ENCODE measurements around the gene GZMH. TPM values are rescaled to one million over a fixed set of nuclear protein-coding genes. Genes with fewer than 3 reads are reported as not detected.

GZMH gene
- total RNA-seq, 1 experiment from 2014 or later: not detected

DNA sequence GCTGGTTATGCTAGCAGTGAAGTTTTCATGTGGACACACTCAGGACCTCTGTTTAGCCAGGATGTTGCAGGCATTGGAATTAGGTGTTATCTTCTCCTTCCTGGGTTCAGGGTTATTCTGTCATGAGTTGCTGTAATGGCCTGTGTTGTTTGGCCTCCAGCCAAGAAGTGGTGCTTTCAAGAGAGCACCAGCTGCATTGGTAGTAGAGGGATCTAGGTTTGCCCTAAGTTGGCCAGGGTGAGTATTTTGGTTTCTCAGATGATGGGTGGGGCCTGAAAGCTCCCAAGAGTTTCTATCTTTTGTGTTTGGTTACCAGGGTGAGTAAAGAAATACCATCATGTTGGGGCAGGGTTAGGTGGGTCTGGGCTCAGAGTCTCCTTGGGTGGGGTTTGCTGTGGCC, 2.7 kb upstream of the GZMH start:
- intact Hi-C loops (cut with micrococcal nuclease; ENCODE audit: unreplicated experiment): no loop called here
- no peaks in the 10 kb centered on the region for H3K36me3 ChIP-seq (ENCODE audit: control insufficient read depth, insufficient read depth, low read length)
- BruUV-seq (replicated peaks): no TSS peak
- POLR2A ChIA-PET: no interaction called here
- H3K4me1 ChIP-seq (ENCODE audit: control insufficient read depth, insufficient read depth, low read length): no peaks in the 10 kb centered on the region
- no peak overlapping the region for H3K27ac ChIP-seq (ENCODE audit: low read length)
- H3K27me3 ChIP-seq (ENCODE audit: control insufficient read depth, insufficient read depth, low read length): no peaks in the 10 kb centered on the region
- ATAC-seq: no peak
- TF ChIP-seq REST (IDR thresholded peaks at IDR 0.05; ENCODE audit: insufficient read depth in 1 of 2, low read depth in 2 of 2, low read length in 1 of 2) (no peak), SIN3A (IDR thresholded peaks at IDR 0.05; ENCODE audit: borderline replicate concordance, insufficient read depth, low read depth, low read length) (no peak), TCF7L2 (IDR thresholded peaks at IDR 0.05; ENCODE audit: low read depth, low read length) (no peak), POLR2AphosphoS5 (IDR thresholded peaks at IDR 0.05; ENCODE audit: low read depth, low read length) (no peak)
- TF ChIP-seq, protein P1, sequence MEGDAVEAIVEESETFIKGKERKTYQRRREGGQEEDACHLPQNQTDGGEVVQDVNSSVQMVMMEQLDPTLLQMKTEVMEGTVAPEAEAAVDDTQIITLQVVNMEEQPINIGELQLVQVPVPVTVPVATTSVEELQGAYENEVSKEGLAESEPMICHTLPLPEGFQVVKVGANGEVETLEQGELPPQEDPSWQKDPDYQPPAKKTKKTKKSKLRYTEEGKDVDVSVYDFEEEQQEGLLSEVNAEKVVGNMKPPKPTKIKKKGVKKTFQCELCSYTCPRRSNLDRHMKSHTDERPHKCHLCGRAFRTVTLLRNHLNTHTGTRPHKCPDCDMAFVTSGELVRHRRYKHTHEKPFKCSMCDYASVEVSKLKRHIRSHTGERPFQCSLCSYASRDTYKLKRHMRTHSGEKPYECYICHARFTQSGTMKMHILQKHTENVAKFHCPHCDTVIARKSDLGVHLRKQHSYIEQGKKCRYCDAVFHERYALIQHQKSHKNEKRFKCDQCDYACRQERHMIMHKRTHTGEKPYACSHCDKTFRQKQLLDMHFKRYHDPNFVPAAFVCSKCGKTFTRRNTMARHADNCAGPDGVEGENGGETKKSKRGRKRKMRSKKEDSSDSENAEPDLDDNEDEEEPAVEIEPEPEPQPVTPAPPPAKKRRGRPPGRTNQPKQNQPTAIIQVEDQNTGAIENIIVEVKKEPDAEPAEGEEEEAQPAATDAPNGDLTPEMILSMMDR (IDR thresholded peaks at IDR 0.05): no peak
- CTCF ChIA-PET: no interaction called here
- H3K9me3 ChIP-seq (ENCODE audit: control insufficient read depth, insufficient read depth, low read depth, low read length): no peaks in the 10 kb centered on the region
- H3K4me3 ChIP-seq (ENCODE audit: low read depth in 2 of 2, low read length in 2 of 2): no peak overlapping the region
- no peak for DNase-seq (ENCODE audit: low read depth, low spot score)
- in situ Hi-C loops (cut with HindIII; ENCODE audit: low pct_unique_long_range_greater_than_20kb, low sequenced_read_pairs): no loop called here

DNA sequence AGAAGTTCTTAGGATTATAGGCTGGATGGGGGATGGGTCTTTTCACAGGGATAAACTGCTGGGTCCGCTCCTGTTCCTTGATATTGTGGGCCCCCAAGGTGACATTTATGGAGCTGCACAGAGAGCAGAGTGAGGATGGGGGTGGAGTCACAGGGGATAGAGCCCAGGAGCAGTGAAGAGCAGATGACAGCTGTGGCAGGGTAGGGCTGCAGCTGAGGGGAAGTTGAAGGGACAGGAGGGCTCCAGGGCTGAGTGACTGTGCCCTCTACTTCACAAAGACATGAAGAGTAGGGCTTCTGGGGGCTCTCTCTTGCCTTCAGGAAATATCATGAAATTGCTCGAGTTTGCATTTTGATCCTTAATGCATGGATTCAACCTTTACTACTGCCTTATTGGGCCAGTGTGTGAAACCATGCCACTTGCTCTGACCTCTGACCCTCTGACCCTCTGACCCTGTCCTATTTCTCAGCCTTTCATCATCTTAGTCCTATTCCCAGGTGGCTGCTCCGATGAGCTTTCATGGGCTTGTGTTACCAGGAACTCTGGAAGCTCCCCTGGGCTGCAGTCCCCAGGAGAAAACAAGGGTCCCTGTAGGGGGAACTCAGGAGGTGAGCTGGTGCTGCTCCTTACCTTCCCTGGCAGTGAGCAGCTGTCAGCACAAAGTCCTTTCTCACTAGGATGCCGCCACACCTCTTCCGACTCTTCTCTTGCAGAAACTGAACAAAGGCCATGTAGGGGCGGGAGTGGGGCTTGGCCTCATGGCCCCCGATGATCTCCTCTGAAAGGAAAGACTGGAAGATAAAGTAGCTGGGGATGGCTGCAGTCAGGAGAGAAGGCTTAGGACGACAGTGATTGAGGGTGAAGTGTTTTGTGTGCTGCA, 1.6 kb downstream of the GZMH start:
- no peak for ATAC-seq
- intact Hi-C loops (cut with micrococcal nuclease; ENCODE audit: unreplicated experiment) (no loop called here), in situ Hi-C loops (cut with HindIII; ENCODE audit: low pct_unique_long_range_greater_than_20kb, low sequenced_read_pairs) (no loop called here)
- BruUV-seq (replicated peaks): no TSS peak
- no peaks in the 10 kb centered on the region for H3K4me1 ChIP-seq (ENCODE audit: control insufficient read depth, insufficient read depth, low read length)
- H3K27me3 ChIP-seq (ENCODE audit: control insufficient read depth, insufficient read depth, low read length): no peaks in the 10 kb centered on the region
- H3K4me3 ChIP-seq (ENCODE audit: low read depth in 2 of 2, low read length in 2 of 2): no peak overlapping the region
- no peak for DNase-seq (ENCODE audit: low read depth, low spot score)
- TF ChIP-seq, protein P1 (IDR thresholded peaks at IDR 0.05): no peak
- no peak for TF ChIP-seq TCF7L2 (IDR thresholded peaks at IDR 0.05; ENCODE audit: low read depth, low read length)
- TF ChIP-seq SIN3A (IDR thresholded peaks at IDR 0.05; ENCODE audit: borderline replicate concordance, insufficient read depth, low read depth, low read length): no peak
- no peak for TF ChIP-seq POLR2AphosphoS5 (IDR thresholded peaks at IDR 0.05; ENCODE audit: low read depth, low read length)
- no peak for TF ChIP-seq REST (IDR thresholded peaks at IDR 0.05; ENCODE audit: insufficient read depth in 1 of 2, low read depth in 2 of 2, low read length in 1 of 2)
- POLR2A ChIA-PET: no interaction called here
- H3K27ac ChIP-seq (ENCODE audit: low read length): no peak overlapping the region
- H3K36me3 ChIP-seq (ENCODE audit: control insufficient read depth, insufficient read depth, low read length): no peaks in the 10 kb centered on the region
- CTCF ChIA-PET: no interaction called here
- H3K9me3 ChIP-seq (ENCODE audit: control insufficient read depth, insufficient read depth, low read depth, low read length): no peaks in the 10 kb centered on the region

All from Panc1 (cell line).